BE2C (cell line): ENCODE results near the gene GAPDHS.

Experiments used
- DNase-seq: peaks from one replicate; pipeline ENCODE4 v3.0.0-alpha.2; 2020
- H3K27me3 ChIP-seq: fragments of 250-450 bp; sonication (Bioruptor Pico); 2 replicates; pipeline ENCODE4 v1.5.1; 2020; ENCODE audit warnings: mild to moderate bottlenecking
- H3K36me3 ChIP-seq: fragments of 250-450 bp; sonication (Bioruptor Pico); 2 replicates; pipeline ENCODE4 v1.5.1; 2020; ENCODE audit warnings: mild to moderate bottlenecking
- H3K4me1 ChIP-seq: fragments of 250-450 bp; sonication (Bioruptor Pico); 2 replicates; pipeline ENCODE4 v1.5.1; 2020
- H3K4me3 ChIP-seq: 2 replicates; pipeline ENCODE4 v1.5.1; 2011; ENCODE audit warnings: low read depth, low read length
- H3K9me3 ChIP-seq: fragments of 250-450 bp; sonication (Bioruptor Pico); 2 replicates; pipeline ENCODE4 v1.5.1; 2020
- TF ChIP-seq, protein P1 (sequence below): IDR thresholded peaks from 2 replicates; pipeline ENCODE4 v1.5.1; 2012; ENCODE audit warnings: mild to moderate bottlenecking, low read depth, low read length

GAPDHS gene

DNA sequence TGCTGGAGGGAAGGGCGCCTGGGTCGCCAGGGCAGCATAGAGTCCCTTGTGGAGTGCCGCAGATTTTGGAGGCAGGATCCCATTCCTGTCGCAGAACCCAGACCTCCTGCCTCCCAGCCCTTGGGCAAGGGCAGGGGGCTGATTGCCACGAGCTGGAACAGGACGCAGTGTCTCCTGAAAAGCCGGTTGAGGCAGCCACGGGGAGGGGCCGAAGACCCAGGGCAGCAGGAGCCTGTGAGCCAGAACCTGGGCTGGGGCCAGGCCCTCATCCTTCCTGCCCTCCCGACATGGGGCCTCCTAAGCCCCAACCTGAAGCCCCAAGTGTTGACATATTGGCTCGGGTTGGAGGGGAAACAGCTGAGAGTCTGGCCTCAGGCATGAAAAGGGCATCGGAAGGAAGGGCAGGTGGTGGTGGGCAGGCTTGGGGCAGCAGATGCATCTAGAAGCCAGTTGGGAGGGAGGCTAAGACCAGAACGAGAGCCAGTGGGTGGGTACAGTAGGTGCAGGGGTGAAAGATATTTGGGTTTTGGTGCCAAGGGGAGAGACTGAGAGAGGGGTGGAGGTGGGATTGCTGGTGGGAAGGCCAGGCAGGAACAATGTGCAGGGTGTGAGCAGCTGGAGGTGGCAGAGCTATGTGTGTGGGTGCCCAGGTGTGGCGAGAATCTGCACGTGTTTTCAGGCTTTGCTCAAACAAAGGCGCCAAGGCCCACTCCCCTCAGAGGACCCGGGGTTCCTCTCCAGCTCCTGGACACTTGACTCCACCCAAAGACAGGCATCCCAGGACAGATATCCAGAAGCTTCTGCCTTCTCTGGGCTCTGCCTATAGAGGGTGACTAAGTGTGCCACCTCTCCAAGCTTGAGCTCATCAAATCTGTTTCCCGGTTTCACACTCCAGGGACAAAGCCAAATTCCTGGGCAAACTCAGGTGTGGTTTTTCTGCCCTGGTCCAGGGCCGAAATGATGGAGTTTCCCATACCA lies 3.7 kb upstream of the GAPDHS start:
- DNase-seq, result no peak
- H3K27me3 ChIP-seq, result peaks cover 57% of the 10 kb centered on the region
- TF ChIP-seq, protein P1, sequence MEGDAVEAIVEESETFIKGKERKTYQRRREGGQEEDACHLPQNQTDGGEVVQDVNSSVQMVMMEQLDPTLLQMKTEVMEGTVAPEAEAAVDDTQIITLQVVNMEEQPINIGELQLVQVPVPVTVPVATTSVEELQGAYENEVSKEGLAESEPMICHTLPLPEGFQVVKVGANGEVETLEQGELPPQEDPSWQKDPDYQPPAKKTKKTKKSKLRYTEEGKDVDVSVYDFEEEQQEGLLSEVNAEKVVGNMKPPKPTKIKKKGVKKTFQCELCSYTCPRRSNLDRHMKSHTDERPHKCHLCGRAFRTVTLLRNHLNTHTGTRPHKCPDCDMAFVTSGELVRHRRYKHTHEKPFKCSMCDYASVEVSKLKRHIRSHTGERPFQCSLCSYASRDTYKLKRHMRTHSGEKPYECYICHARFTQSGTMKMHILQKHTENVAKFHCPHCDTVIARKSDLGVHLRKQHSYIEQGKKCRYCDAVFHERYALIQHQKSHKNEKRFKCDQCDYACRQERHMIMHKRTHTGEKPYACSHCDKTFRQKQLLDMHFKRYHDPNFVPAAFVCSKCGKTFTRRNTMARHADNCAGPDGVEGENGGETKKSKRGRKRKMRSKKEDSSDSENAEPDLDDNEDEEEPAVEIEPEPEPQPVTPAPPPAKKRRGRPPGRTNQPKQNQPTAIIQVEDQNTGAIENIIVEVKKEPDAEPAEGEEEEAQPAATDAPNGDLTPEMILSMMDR, result no peak
- no peaks in the 10 kb centered on the region for H3K36me3 ChIP-seq
- no peak overlapping the region for H3K4me3 ChIP-seq
- no peaks in the 10 kb centered on the region for H3K4me1 ChIP-seq
- H3K9me3 ChIP-seq, result no peaks in the 10 kb centered on the region

GRCh38 chr19:35531291-35531690 lies 2.0 kb upstream of the GAPDHS start:
- no peak overlapping the region for H3K4me3 ChIP-seq
- H3K4me1 ChIP-seq, result no peaks in the 10 kb centered on the region
- no peak for DNase-seq
- no peaks in the 10 kb centered on the region for H3K36me3 ChIP-seq
- H3K9me3 ChIP-seq, result 0 out of 2 replicates have a peak, but pooled peaks cover 3% of the 10 kb centered on the region
- H3K27me3 ChIP-seq, result peaks cover 64% of the 10 kb centered on the region
- TF ChIP-seq, protein P1, result no peak

- no peak for DNase-seq
- H3K9me3 ChIP-seq, result 0 out of 2 replicates have a peak, but pooled peaks cover 3% of the 10 kb centered on the region
- TF ChIP-seq, protein P1, result no peak
- H3K36me3 ChIP-seq, result no peaks in the 10 kb centered on the region
- peaks cover 59% of the 10 kb centered on the region for H3K27me3 ChIP-seq
- H3K4me1 ChIP-seq, result no peaks in the 10 kb centered on the region
- no peak overlapping the region for H3K4me3 ChIP-seq
These were observed 651 bp downstream of the GAPDHS start for GRCh38 chr19:35533822-35534392.

DNA sequence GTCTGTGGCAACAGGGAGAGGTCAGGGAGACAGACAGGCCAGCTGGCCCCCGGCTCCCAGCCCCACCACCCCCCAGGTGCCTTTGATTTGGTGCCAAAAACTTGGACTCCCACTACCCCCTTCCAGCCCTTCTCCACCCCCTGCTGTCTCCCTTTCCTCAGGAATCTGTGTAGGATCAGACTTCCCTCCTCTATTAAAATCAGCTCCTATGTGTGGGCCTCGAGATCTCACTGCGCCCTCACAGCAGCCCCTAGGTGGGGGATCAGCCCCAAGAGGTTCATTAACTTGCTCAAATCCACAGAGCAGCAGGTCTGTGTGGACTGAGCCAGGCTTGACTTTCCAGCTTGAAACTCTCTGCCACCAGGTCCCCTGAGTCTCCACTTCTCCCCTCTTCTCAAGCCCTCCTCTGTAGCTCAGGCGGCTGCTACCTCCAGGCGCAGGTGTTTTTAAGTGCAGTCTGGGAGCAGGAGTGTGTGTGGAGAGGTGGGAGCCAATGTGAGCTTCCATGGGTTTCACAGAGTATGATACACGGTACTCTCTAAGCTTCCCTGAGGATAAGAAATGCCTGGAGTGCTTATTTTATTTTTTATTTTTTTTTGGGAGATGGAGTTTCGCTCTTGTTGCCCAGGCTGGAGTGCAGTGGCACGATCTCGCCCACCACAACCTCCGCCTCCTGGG lies 1.7 kb downstream of the GAPDHS start:
- DNase-seq, result no peak

DNA sequence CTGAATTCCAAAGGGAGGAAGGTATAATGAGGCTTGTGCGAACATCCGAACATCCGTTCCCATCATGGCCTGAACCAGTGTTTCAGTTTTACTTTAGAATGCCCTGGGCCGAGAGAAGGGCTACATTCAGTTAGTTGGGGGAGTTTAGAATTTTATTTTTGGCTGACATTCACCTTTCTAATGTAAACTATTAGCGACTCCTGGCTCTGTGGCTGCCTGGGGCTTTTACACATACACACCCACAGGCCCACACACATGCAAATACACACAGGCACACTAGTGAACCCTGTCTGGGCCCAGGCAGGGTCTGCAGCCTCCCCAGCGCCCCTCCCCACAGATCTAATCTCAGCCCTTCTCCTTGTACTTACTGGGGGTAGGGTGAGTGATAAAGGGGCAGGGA lies 6.1 kb downstream of the GAPDHS start:
- H3K9me3 ChIP-seq, result 0 out of 2 replicates have a peak, but pooled peaks cover 3% of the 10 kb centered on the region
- H3K4me3 ChIP-seq, result no peak overlapping the region
- H3K36me3 ChIP-seq, result no peaks in the 10 kb centered on the region; the same call in 1 of the 2 replicates
- H3K4me1 ChIP-seq, result no peaks in the 10 kb centered on the region
- H3K27me3 ChIP-seq, result peaks cover 9% of the 10 kb centered on the region
- TF ChIP-seq, protein P1, result no peak
- DNase-seq, result no peak

More for the DNA sequence above, 1.7 kb downstream of the GAPDHS start:
- H3K4me3 ChIP-seq, result no peak overlapping the region
- H3K9me3 ChIP-seq, result 0 out of 2 replicates have a peak, but pooled peaks cover 3% of the 10 kb centered on the region
- TF ChIP-seq, protein P1, result no peak
- H3K27me3 ChIP-seq, result peaks cover 48% of the 10 kb centered on the region
- no peaks in the 10 kb centered on the region for H3K4me1 ChIP-seq
- no peaks in the 10 kb centered on the region for H3K36me3 ChIP-seq
